ENCODE results near the gene NRDC. TPM values are rescaled to one million over a fixed set of nuclear protein-coding genes. Genes with fewer than 3 reads are reported as not detected.

The NRDC gene
- total and polyA plus RNA-seq, 7 donors, result 34.4 to 91.4 (median 71.0) TPM

DNA sequence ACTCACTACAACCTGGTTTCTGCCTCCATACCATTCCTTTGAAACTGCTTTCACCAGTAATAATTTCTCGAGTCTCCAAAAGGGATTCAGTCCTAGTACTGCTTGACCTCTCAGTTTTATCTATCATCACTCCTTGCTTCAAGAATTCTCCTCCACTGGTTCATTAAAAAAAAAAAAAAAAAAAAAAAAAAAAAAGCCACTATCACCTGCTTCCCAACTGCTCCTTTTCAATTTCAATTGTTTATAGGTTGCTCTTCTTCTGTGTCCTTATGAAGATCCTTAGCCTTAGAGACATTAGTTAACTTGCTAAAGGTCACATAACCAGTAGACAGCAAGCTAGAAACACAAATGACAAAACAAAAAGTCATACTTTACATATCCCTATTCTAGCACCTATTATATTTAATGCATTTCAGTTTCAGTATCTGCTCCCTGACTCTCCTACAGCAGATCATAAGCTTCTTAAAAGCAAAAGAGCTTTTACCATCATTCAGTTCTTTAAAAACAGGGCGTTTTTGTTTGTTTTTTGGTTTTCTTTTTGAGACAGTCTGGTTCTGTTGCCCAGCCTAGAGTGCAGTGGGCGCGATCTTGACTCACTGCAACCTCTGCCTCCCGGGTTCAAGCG lies 7.1 kb downstream of the NRDC start:
- Histone ChIP-seq H3K4me1 (peaks cover 0 to 51% (median 27%) of the 10 kb centered on the region in 4 donors), H3K36me3 (no peaks in the 10 kb centered on the region)

DNA sequence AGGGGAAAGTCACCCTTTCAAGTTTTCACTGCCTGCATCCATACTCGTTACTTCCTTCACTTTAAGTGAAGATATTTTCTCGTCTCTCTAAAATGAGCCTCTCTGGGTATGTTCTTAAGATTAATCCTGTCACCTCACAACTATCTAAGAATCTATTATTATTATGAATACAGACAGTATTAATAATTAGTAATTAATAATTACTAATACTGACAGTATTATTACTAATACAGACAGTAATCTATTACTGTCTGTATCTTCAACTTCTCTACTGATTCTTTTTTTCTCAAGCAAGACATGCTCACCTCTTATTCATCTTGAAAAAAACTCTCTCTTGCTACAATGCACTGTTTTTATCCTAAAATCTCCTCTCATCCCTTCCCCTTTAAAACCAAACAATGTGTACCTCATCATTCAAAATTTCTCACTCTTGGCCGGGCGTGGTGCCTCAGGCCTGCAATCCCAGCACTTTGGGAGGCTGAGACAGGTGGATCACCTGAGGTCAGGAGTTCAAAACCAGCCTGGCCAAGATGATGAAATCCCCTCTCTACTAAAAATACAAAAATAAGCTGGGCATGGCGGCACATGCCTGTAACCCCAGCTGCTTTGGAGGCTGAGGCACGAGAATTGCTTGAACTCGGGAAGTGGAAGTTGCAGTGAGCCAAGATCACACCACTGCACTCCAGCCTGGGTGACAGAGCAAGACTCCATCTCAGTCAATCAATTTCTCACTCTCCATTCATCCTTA lies 7.8 kb downstream of the NRDC start:
- H3K4me1 ChIP-seq, result peaks cover 0 to 44% (median 22%) of the 10 kb centered on the region in 4 donors
- no peak for TF ChIP-seq POLR2A (IDR thresholded peaks at IDR 0.05)
- no peak for TF ChIP-seq EP300 (IDR thresholded peaks at IDR 0.05)
- TF ChIP-seq, protein P1, sequence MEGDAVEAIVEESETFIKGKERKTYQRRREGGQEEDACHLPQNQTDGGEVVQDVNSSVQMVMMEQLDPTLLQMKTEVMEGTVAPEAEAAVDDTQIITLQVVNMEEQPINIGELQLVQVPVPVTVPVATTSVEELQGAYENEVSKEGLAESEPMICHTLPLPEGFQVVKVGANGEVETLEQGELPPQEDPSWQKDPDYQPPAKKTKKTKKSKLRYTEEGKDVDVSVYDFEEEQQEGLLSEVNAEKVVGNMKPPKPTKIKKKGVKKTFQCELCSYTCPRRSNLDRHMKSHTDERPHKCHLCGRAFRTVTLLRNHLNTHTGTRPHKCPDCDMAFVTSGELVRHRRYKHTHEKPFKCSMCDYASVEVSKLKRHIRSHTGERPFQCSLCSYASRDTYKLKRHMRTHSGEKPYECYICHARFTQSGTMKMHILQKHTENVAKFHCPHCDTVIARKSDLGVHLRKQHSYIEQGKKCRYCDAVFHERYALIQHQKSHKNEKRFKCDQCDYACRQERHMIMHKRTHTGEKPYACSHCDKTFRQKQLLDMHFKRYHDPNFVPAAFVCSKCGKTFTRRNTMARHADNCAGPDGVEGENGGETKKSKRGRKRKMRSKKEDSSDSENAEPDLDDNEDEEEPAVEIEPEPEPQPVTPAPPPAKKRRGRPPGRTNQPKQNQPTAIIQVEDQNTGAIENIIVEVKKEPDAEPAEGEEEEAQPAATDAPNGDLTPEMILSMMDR (IDR thresholded peaks at IDR 0.05), result no peak
- TF ChIP-seq POLR2AphosphoS5 (IDR thresholded peaks at IDR 0.05), result no peak
- 90 to 93% methylated on average over 7 of the region's 7 CpGs for WGBS, 2 donors
- no peaks in the 10 kb centered on the region for H3K9me3 ChIP-seq
- intact Hi-C loops (cut with DNase I), result loop anchor here (10.0 kb wide), 1 partner anchor 906 kb away; the partner anchor contains the start of gene FAF1
- no peak overlapping the region for H3K4me3 ChIP-seq
- DNase-seq, result no peak
- no peak overlapping the region for H3K27ac ChIP-seq
- H3K27me3 ChIP-seq, result no peaks in the 10 kb centered on the region
- H3K36me3 ChIP-seq, result no peaks in the 10 kb centered on the region

More for the DNA sequence above, 7.1 kb downstream of the NRDC start:
- H3K9me3 ChIP-seq, result no peaks in the 10 kb centered on the region
- no peak overlapping the region for H3K27ac ChIP-seq
- no peak overlapping the region for H3K4me3 ChIP-seq
- TF ChIP-seq POLR2AphosphoS5 (IDR thresholded peaks at IDR 0.05), result no peak
- TF ChIP-seq, protein P1 (IDR thresholded peaks at IDR 0.05), result no peak
- no peak for TF ChIP-seq POLR2A (IDR thresholded peaks at IDR 0.05)
- TF ChIP-seq EP300 (IDR thresholded peaks at IDR 0.05), result no peak
- no peaks in the 10 kb centered on the region for H3K27me3 ChIP-seq
- WGBS, 2 donors, result 86 to 94% methylated on average over 6 of the region's 6 CpGs
- no peak for DNase-seq
- intact Hi-C loops (cut with DNase I), result loop anchor here (10.0 kb wide), 1 partner anchor 907 kb away; the partner anchor contains the start of gene FAF1

DNA sequence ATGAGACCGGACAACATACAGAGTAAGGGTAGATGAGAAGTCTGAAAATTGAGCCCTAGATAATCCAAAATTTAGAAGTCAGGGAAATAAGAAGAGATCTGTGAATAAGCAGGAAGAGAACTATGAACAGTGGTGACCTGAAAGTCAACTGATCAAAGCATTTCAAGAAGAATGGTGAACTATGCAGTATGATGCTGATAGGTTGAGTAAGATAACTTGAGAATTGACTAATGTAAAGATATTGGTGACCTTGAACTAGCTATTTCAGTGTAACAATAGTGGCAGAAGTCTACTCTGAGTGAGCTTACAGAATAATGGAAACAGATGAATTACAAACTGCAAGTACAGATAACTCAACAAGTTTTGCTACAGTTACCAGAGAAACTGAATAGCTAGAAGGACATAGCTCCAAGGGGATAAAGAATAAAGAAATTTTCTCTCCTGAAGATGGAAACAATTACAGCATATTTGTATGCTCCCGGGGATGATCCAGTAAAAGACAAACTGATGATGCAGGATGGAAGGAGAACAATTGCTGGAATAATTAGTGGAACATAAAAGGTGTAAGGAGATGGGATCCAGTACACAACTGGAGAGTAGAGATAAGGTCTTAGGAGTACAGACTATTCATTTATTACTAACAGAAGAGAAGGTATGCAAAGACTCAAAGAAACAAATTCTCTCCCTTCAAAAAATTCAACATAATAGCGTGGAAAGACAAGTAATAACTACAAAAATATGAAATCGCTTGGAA lies 10.9 kb downstream of the NRDC start:
- 95% methylated on average over 4 of the region's 4 CpGs for WGBS, 2 donors
- no peak overlapping the region for H3K27ac ChIP-seq
- H3K9me3 ChIP-seq, result no peaks in the 10 kb centered on the region
- no peaks in the 10 kb centered on the region for H3K27me3 ChIP-seq
- intact Hi-C loops (cut with DNase I), result no loop called here
- TF ChIP-seq, protein P1 (IDR thresholded peaks at IDR 0.05), result no peak
- TF ChIP-seq POLR2A (IDR thresholded peaks at IDR 0.05), result no peak
- DNase-seq, result no peak
- no peak overlapping the region for H3K4me3 ChIP-seq
- H3K36me3 ChIP-seq, result no peaks in the 10 kb centered on the region
- peaks cover 0 to 17% (median 8%) of the 10 kb centered on the region in 4 donors for H3K4me1 ChIP-seq

DNA sequence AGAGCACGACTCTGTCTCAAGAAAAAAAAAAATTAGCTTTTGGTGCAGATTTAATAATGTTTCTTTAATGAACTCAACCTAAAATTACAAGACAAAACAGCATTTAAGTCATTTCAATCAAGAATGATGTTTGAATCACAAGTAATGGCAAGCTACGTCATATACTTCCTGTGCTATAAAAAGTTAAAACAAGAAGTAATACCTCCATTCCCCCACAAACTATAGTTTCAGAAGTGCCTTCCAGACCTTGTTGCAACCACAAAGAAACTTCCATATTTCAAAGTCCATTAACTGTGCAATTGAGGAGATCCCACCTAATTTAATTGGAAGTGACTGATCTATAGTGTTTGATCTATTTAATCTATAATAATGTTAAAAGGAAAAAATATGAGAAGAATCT lies 15.1 kb downstream of the NRDC start:
- no peak overlapping the region for H3K27ac ChIP-seq
- TF ChIP-seq POLR2AphosphoS5 (IDR thresholded peaks at IDR 0.05), result no peak
- H3K9me3 ChIP-seq, result no peaks in the 10 kb centered on the region
- H3K4me3 ChIP-seq, result no peak overlapping the region
- H3K4me1 ChIP-seq, result peaks cover 0 to 6% (median 2%) of the 10 kb centered on the region in 4 donors
- no peaks in the 10 kb centered on the region for H3K27me3 ChIP-seq
- 65 to 91% methylated on average over 2 of the region's 2 CpGs for WGBS, 2 donors
- no peaks in the 10 kb centered on the region for H3K36me3 ChIP-seq
- DNase-seq, result no peak
- intact Hi-C loops (cut with DNase I), result no loop called here

DNA sequence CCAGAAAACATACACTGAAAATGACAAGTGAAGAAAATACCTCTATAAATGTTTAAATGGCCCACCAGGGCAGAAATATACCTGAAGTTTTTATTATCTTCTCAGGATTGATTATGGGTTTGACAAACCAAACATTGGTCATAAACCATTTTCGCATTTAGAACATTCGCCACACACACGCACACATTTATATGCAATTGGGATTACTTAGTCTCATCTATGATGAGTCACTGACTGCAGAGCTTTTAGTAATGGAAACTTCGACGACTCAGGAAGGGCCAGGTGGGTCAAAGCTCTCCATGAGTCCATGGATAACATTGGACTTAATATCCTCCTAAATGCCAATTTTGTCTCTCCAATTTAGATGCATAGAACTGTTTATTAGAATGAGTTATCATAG lies 16.9 kb downstream of the NRDC start:
- WGBS, 2 donors, result 89 to 96% methylated on average over 5 of the region's 5 CpGs

More for the DNA sequence above, 16.9 kb downstream of the NRDC start:
- no peak overlapping the region for H3K27ac ChIP-seq
- no peak overlapping the region for H3K4me3 ChIP-seq
- TF ChIP-seq POLR2AphosphoS5 (IDR thresholded peaks at IDR 0.05), result no peak
- no peak for TF ChIP-seq EP300 (IDR thresholded peaks at IDR 0.05)
- TF ChIP-seq, protein P1 (IDR thresholded peaks at IDR 0.05), result no peak
- no peak for TF ChIP-seq POLR2A (IDR thresholded peaks at IDR 0.05)
- no peaks in the 10 kb centered on the region for H3K36me3 ChIP-seq
- no peak for DNase-seq
- peaks cover 0 to under 1% (median 0%) of the 10 kb centered on the region in 4 donors for H3K4me1 ChIP-seq
- H3K9me3 ChIP-seq, result no peaks in the 10 kb centered on the region
- intact Hi-C loops (cut with DNase I), result no loop called here
- H3K27me3 ChIP-seq, result no peaks in the 10 kb centered on the region

Measured in sigmoid colon (tissue), 7 donors.